Sigmoid colon (tissue), 3 donors: Measurements from ENCODE around the gene MPV17L2.

Source experiments
- CTCF ChIP-seq, 4 experiments: fragments of 450-650 bp in 3 of 4; fragments of 200-600 bp in 1 of 4; IDR thresholded peaks; one replicate each; pipeline ENCODE4 v1.5.1; 2016 to 2019; ENCODE audit warnings: antibody characterized with exemption in 4 of 4, mild to moderate bottlenecking in 3 of 4, moderate library complexity in 2 of 4
- POLR2A ChIP-seq, 2 donors: fragments of 450-650 bp; IDR thresholded peaks; one replicate each; pipeline ENCODE4 v1.6.1; 2016; ENCODE audit warnings: antibody characterized with exemption in 2 of 2, mild to moderate bottlenecking in 2 of 2, moderate library complexity in 2 of 2

DNA sequence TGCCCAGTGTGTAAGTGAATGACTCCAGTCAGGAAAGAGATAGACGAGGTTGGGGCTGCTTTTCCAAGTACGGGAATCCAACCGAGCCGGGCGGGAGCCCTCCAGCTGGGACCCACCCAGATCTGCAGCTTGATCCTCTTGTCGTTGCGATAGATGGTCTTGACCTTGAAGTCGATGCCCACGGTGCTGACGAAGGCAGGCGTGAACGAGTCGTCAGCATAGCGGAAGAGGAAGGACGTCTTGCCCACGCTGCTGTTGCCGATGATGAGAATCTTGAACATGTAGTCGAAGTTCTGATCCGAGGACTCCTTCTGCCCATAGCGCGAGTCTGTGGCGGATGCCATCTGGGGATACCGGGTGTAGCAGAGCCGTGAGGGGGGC lies 9.4 kb downstream of the MPV17L2 start:
- TF ChIP-seq CTCF (IDR thresholded peaks at IDR 0.05) (no peak), POLR2A (IDR thresholded peaks at IDR 0.05) (no peak)
